ENCODE measurements around the gene SRRM5. TPM values are rescaled to one million over a fixed set of nuclear protein-coding genes. Genes with fewer than 3 reads are reported as not detected.

Gene SRRM5
- total RNA-seq, 4 donors from 2014 or later, result 1.2 to 2.7 (median 2.5) TPM; not detected in 1

DNA sequence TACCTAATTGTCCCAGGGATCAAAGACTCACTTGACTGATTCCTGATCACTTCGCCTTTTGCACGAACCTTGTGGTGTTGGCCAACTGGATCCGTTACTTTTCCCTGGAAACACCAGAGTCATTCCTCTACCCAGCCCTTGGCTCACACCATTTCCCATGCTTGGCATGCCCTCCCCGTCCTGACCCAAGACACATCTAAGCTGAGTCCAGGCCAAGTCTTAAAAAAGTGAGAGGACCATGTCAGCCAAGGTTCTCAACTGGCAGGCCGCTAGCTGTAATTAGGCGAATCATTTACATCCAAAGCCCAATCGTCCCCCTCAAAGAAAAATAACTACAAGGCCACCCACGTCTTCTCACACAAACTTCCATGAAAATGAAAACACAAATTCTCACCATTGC is 46.6 kb downstream of the SRRM5 start:
- no peaks in the 10 kb centered on the region for H3K27me3 ChIP-seq
- H3K9me3 ChIP-seq, result peaks cover 0 to 5% (median 0%) of the 10 kb centered on the region in 4 donors
- no peak overlapping the region for H3K27ac ChIP-seq
- H3K4me3 ChIP-seq, result no peak overlapping the region
- peaks cover 0 to 22% (median 0%) of the 10 kb centered on the region in 3 donors for H3K36me3 ChIP-seq
- no peak for DNase-seq
- H3K4me1 ChIP-seq, result no peaks in the 10 kb centered on the region
- TF ChIP-seq, protein P1, sequence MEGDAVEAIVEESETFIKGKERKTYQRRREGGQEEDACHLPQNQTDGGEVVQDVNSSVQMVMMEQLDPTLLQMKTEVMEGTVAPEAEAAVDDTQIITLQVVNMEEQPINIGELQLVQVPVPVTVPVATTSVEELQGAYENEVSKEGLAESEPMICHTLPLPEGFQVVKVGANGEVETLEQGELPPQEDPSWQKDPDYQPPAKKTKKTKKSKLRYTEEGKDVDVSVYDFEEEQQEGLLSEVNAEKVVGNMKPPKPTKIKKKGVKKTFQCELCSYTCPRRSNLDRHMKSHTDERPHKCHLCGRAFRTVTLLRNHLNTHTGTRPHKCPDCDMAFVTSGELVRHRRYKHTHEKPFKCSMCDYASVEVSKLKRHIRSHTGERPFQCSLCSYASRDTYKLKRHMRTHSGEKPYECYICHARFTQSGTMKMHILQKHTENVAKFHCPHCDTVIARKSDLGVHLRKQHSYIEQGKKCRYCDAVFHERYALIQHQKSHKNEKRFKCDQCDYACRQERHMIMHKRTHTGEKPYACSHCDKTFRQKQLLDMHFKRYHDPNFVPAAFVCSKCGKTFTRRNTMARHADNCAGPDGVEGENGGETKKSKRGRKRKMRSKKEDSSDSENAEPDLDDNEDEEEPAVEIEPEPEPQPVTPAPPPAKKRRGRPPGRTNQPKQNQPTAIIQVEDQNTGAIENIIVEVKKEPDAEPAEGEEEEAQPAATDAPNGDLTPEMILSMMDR (IDR thresholded peaks at IDR 0.05), result no peak
- TF ChIP-seq POLR2A (IDR thresholded peaks at IDR 0.05), result no peak

DNA sequence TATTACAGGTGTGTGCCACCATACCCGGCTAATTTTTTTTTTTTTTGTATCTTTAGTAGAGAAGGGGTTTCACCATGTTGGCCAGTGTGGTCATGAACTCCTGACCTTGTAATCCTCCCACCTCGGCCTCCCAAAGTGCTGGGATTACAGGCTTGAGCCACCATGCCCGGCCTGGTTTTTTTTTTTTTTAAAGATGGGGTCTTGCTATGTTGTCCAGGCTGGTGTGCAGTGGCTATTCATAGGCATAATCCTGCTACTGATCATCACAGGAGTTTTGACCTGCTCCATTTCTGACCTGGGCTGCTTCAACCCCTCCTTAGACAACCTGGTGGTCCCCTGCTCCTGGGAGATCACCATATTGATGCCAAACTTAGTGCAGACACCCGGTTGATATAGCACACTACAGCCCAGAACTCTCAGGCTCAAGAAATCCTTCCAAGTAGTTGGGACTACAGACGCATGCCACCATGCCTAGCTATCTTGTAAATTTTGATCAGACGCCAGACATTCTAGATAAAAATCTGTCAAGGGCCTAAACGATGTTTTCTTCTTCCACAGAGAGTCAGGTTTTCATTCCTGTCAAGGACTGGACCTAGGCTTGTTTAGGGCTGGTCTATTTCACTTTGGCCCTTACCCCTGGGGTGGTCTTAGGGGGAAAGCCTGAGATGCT is 48.5 kb downstream of the SRRM5 start:
- H3K9me3 ChIP-seq, result peaks cover 0 to 5% (median 0%) of the 10 kb centered on the region in 4 donors
- TF ChIP-seq, protein P1 (IDR thresholded peaks at IDR 0.05), result no peak
- H3K36me3 ChIP-seq, result peaks cover 0 to 8% (median 0%) of the 10 kb centered on the region in 3 donors
- no peaks in the 10 kb centered on the region for H3K4me1 ChIP-seq
- DNase-seq, result no peak
- H3K4me3 ChIP-seq, result no peak overlapping the region
- H3K27me3 ChIP-seq, result no peaks in the 10 kb centered on the region
- no peak overlapping the region for H3K27ac ChIP-seq

DNA sequence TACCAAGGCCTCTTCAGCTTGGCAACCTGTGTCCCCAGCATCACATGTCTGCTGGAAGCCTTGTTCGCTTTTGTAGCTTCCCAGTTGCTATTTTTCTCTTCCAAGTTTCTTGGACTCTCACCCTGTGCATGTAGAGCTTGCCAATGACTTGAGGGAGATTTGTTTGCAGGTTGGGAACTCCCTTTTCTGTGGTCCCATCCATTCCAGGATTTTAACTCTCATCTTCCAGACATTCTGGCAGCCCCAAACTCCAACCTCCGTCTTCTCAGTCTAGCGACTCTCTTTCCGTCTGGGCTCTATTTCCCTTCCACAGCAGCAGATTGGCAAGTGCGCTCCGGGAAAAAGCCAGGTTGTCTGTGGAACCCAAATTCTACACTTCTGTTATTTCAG is 49.1 kb downstream of the SRRM5 start:
- H3K27ac ChIP-seq, result no peak overlapping the region
- H3K4me1 ChIP-seq, result no peaks in the 10 kb centered on the region
- H3K36me3 ChIP-seq, result peaks cover 0 to 8% (median 0%) of the 10 kb centered on the region in 3 donors

DNA sequence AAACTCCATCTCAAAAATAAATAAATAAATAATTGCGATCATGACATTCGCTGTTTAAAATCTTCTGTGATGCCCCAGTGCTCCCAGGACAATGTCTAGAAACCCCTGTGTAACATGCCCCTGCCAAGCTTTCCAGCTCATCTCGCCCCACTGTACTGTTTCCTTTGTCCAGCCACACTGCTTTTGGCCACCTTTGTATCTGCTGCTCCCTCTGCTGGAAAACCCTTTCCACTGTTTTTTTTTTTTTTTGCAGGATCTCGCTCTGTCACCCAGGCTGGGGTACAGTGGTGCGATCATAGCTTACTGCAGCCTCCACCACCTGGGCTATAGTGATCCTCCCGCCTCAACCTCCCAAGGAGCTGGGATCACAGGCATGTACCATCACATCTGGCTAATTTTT is 50.6 kb downstream of the SRRM5 start:
- Histone ChIP-seq H3K9me3 (peaks cover 0 to 5% (median 0%) of the 10 kb centered on the region in 4 donors), H3K4me3 (no peak overlapping the region), H3K36me3 (peaks cover 0 to 3% (median 0%) of the 10 kb centered on the region in 3 donors), H3K27me3 (no peaks in the 10 kb centered on the region), H3K4me1 (peaks cover 0 to 3% (median 0%) of the 10 kb centered on the region in 4 donors), H3K27ac (no peak overlapping the region)
- no peak for TF ChIP-seq POLR2A (IDR thresholded peaks at IDR 0.05)
- TF ChIP-seq, protein P1 (IDR thresholded peaks at IDR 0.05), result peak in 1 of 6 experiments; percentile 15
- no peak for DNase-seq

More for the DNA sequence above, 49.1 kb downstream of the SRRM5 start:
- TF ChIP-seq POLR2A (IDR thresholded peaks at IDR 0.05), result no peak
- TF ChIP-seq, protein P1 (IDR thresholded peaks at IDR 0.05), result no peak
- DNase-seq, result no peak
- no peaks in the 10 kb centered on the region for H3K27me3 ChIP-seq
- H3K4me3 ChIP-seq, result no peak overlapping the region
- peaks cover 0 to 5% (median 0%) of the 10 kb centered on the region in 4 donors for H3K9me3 ChIP-seq

DNA sequence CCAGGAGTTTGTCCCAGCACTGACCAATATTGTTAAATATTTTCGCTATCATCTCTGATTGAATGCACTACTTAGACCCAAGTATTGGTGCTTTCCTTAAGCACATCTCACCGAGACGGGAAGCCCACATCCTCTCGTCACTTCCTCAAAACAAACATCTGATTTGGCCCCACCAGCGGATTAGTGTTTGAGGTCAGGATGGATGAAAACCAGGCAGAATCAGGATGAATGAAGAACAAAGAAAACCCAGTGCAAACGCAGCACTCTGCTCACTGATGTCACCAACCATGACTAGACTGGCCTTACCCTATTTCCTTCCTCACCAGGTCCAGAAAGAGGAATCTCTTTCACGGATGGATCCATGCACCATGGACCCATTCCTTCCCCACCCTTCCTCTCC is 52.1 kb downstream of the SRRM5 start:
- H3K36me3 ChIP-seq, result peaks cover 0 to 3% (median 0%) of the 10 kb centered on the region in 3 donors
- H3K4me1 ChIP-seq, result peaks cover 0 to 8% (median 4%) of the 10 kb centered on the region in 4 donors
- peak in 2 of 3 donors; percentile 37 to 62 for DNase-seq
- TF ChIP-seq, protein P1 (IDR thresholded peaks at IDR 0.05), result no peak
- no peak for TF ChIP-seq POLR2A (IDR thresholded peaks at IDR 0.05)
- H3K9me3 ChIP-seq, result no peaks in the 10 kb centered on the region
- H3K4me3 ChIP-seq, result no peak overlapping the region
- no peaks in the 10 kb centered on the region for H3K27me3 ChIP-seq
- no peak overlapping the region for H3K27ac ChIP-seq

Small RNAs within 50 kb of the gene (small RNA-seq; reads per million reads assigned to genes)
- 0 reads per million in 2 donors for gene RN7SL368P

Other genes with a start within 250 kb of the SRRM5 start
- not detected for gene TEX101, start 197.2 kb upstream of the SRRM5 start, total RNA-seq
- gene LYPD3, start 146.5 kb upstream of the SRRM5 start, total RNA-seq, result under 1 TPM in 1 of 4 donors, not detected in 3; 0.67 TPM
- 10 to 100 TPM; 13.0 to 23.4 (median 18.0) TPM for gene PHLDB3, start 107.3 kb upstream of the SRRM5 start, total RNA-seq
- 100 to 1,000 TPM; 115 to 252 (median 199) TPM for gene ETHE1, start 84.9 kb upstream of the SRRM5 start, total RNA-seq
- 1 to 10 TPM in 2 of 4 donors, under 1 TPM in 2; 0.53 to 1.7 (median 1.3) TPM for gene ZNF575, start 78.9 kb upstream of the SRRM5 start, total RNA-seq
- gene XRCC1, start 36.6 kb upstream of the SRRM5 start, total RNA-seq, result 10 to 100 TPM; 18.4 to 49.5 (median 22.2) TPM
- 1 to 10 TPM in 3 of 4 donors, not detected in 1; 1.9 to 6.6 (median 2.8) TPM for gene PINLYP, start 36.3 kb upstream of the SRRM5 start, total RNA-seq
- 10 to 100 TPM; 10.7 to 28.8 (median 18.5) TPM for gene IRGQ, start 16.0 kb upstream of the SRRM5 start, total RNA-seq
- 10 to 100 TPM in 3 of 4 donors, 1 to 10 TPM in 1; 6.6 to 21.9 (median 16.5) TPM for gene ZNF576, start 15.5 kb upstream of the SRRM5 start, total RNA-seq
- gene ZNF428, start 7.5 kb downstream of the SRRM5 start, total RNA-seq, result 10 to 100 TPM; 10.5 to 28.1 (median 11.6) TPM
- gene CADM4, start 27.8 kb downstream of the SRRM5 start, total RNA-seq, result 1 to 10 TPM in 1 of 4 donors, under 1 TPM in 1, not detected in 2; 0.80 to 1.4 TPM
- gene PLAUR, start 58.1 kb downstream of the SRRM5 start, total RNA-seq, result 10 to 100 TPM in 3 of 4 donors, 1 to 10 TPM in 1; 7.0 to 21.2 (median 15.5) TPM
- gene IRGC, start 104.0 kb downstream of the SRRM5 start, total RNA-seq, result not detected
- gene SMG9, start 142.9 kb downstream of the SRRM5 start, total RNA-seq, result 10 to 100 TPM; 25.0 to 56.1 (median 40.8) TPM
- gene KCNN4, start 168.9 kb downstream of the SRRM5 start, total RNA-seq, result 10 to 100 TPM in 3 of 4 donors, 1 to 10 TPM in 1; 5.1 to 54.5 (median 33.1) TPM
- gene LYPD5, start 190.4 kb downstream of the SRRM5 start, total RNA-seq, result 1 to 10 TPM in 1 of 4 donors, under 1 TPM in 1, not detected in 2; 0.27 to 1.7 TPM
- 10 to 100 TPM in 2 of 4 donors, 1 to 10 TPM in 2; 5.4 to 22.1 (median 11.8) TPM for gene ZNF283, start 215.2 kb downstream of the SRRM5 start, total RNA-seq